MM.1S (cell line): Measurements from ENCODE around the gene MLIP.

ENCODE experiments used
- DNase-seq: peaks from one replicate; pipeline ENCODE4 v3.0.0-alpha.2; 2015
- H2AFZ ChIP-seq: fragments of 300-600 bp; sonication (generic); 2 replicates; pipeline ENCODE4 v1.6.0; 2016; ENCODE audit warnings: antibody characterized with exemption, low read length
- H3F3A ChIP-seq: fragments of 300-600 bp; sonication (generic); 2 replicates; pipeline ENCODE4 v1.6.1; 2016; ENCODE audit warnings: mild to moderate bottlenecking, antibody characterized with exemption, low read length, moderate library complexity, mixed read lengths; ENCODE audit not compliant: insufficient read depth
- H3K27ac ChIP-seq: fragments of 300-600 bp; sonication (generic); 2 replicates; pipeline ENCODE4 v1.5.1; 2016; ENCODE audit warnings: mild to moderate bottlenecking, low read length
- H3K27me3 ChIP-seq: fragments of 300-600 bp; sonication (generic); replicated peaks from 2 replicates; pipeline ENCODE4 v1.6.0; 2016; ENCODE audit warnings: low read length; ENCODE audit not compliant: insufficient read depth
- H3K36me3 ChIP-seq: fragments of 300-600 bp; sonication (generic); replicated peaks from 2 replicates; pipeline ENCODE4 v1.6.1; 2016; ENCODE audit warnings: mild to moderate bottlenecking, low read length, mixed read lengths; ENCODE audit not compliant: insufficient read depth
- H3K4me1 ChIP-seq: fragments of 300-600 bp; sonication (generic); 2 replicates; pipeline ENCODE4 v1.6.1; 2016; ENCODE audit warnings: low read length, mixed read lengths
- H3K4me2 ChIP-seq: fragments of 300-600 bp; sonication (generic); 2 replicates; pipeline ENCODE4 v1.6.0; 2016; ENCODE audit warnings: low read depth, low read length
- H3K4me3 ChIP-seq: fragments of 300-600 bp; sonication (generic); 2 replicates; pipeline ENCODE4 v1.5.1; 2016; ENCODE audit warnings: low read length, mixed read lengths
- H3K79me2 ChIP-seq: fragments of 300-600 bp; sonication (generic); 2 replicates; pipeline ENCODE4 v1.6.1; 2016; ENCODE audit warnings: mixed run types, low read length, mixed read lengths
- H3K9ac ChIP-seq: fragments of 300-600 bp; sonication (generic); 2 replicates; pipeline ENCODE4 v1.6.1; 2016; ENCODE audit warnings: low read length, mixed read lengths
- H3K9me2 ChIP-seq: fragments of 300-600 bp; sonication (generic); replicated peaks from 2 replicates; pipeline ENCODE4 v1.6.1; 2016; ENCODE audit warnings: mild to moderate bottlenecking, low read length, mixed read lengths; ENCODE audit not compliant: insufficient read depth
- H3K9me3 ChIP-seq: fragments of 300-600 bp; sonication (generic); replicated peaks from 2 replicates; pipeline ENCODE4 v1.6.1; 2016; ENCODE audit warnings: mild to moderate bottlenecking, low read length, mixed read lengths; ENCODE audit not compliant: insufficient read depth
- H4K20me1 ChIP-seq: fragments of 300-600 bp; sonication (generic); 2 replicates; pipeline ENCODE4 v1.6.1; 2016; ENCODE audit warnings: mild to moderate bottlenecking, low read length, moderate library complexity, mixed read lengths; ENCODE audit not compliant: insufficient read depth
- EZH2 ChIP-seq: fragments of 300-600 bp; sonication (generic); optimal IDR thresholded peaks from 2 replicates; pipeline ENCODE3; 2017; ENCODE audit warnings: low read depth, mild to moderate bottlenecking, antibody characterized with exemption, low read length, mixed read lengths
- EZH2phosphoT487 ChIP-seq: fragments of 300-600 bp; sonication (generic); IDR thresholded peaks from 2 replicates; pipeline ENCODE4 v1.6.1; 2018; ENCODE audit warnings: antibody characterized with exemption, low read length
- TF ChIP-seq, protein P1 (sequence below): fragments of 300-600 bp; sonication (generic); IDR thresholded peaks from 2 replicates; pipeline ENCODE4 v1.5.1; 2016; ENCODE audit warnings: antibody characterized with exemption, low read length, mixed read lengths

MLIP gene

GRCh38 chr6:54191461-54191860, 80.2 kb downstream of the MLIP start:
- H3K9me3 ChIP-seq: no peaks in the 10 kb centered on the region
- TF ChIP-seq EZH2phosphoT487 (no peak), EZH2 (no peak)
- TF ChIP-seq, protein P1, sequence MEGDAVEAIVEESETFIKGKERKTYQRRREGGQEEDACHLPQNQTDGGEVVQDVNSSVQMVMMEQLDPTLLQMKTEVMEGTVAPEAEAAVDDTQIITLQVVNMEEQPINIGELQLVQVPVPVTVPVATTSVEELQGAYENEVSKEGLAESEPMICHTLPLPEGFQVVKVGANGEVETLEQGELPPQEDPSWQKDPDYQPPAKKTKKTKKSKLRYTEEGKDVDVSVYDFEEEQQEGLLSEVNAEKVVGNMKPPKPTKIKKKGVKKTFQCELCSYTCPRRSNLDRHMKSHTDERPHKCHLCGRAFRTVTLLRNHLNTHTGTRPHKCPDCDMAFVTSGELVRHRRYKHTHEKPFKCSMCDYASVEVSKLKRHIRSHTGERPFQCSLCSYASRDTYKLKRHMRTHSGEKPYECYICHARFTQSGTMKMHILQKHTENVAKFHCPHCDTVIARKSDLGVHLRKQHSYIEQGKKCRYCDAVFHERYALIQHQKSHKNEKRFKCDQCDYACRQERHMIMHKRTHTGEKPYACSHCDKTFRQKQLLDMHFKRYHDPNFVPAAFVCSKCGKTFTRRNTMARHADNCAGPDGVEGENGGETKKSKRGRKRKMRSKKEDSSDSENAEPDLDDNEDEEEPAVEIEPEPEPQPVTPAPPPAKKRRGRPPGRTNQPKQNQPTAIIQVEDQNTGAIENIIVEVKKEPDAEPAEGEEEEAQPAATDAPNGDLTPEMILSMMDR: no peak
- H3K4me3 ChIP-seq: no peak overlapping the region
- H3K79me2 ChIP-seq: no peaks in the 10 kb centered on the region
- no peaks in the 10 kb centered on the region for H3K9me2 ChIP-seq
- no peaks in the 10 kb centered on the region for H4K20me1 ChIP-seq
- no peaks in the 10 kb centered on the region for H3F3A ChIP-seq
- H3K36me3 ChIP-seq: no peaks in the 10 kb centered on the region
- no peaks in the 10 kb centered on the region for H3K4me1 ChIP-seq
- H3K9ac ChIP-seq: no peak overlapping the region
- H3K4me2 ChIP-seq: no peak overlapping the region
- H3K27me3 ChIP-seq: no peaks in the 10 kb centered on the region
- no peak overlapping the region for H3K27ac ChIP-seq
- DNase-seq: no peak
- no peak overlapping the region for H2AFZ ChIP-seq

- H3K4me1 ChIP-seq: no peaks in the 10 kb centered on the region
- H4K20me1 ChIP-seq: no peaks in the 10 kb centered on the region
- no peak overlapping the region for H3K4me2 ChIP-seq
- no peak for DNase-seq
- H3F3A ChIP-seq: no peaks in the 10 kb centered on the region
- no peaks in the 10 kb centered on the region for H3K9me3 ChIP-seq
- no peak overlapping the region for H3K4me3 ChIP-seq
- H3K79me2 ChIP-seq: no peaks in the 10 kb centered on the region
- H3K27me3 ChIP-seq: no peaks in the 10 kb centered on the region
- TF ChIP-seq EZH2 (no peak), EZH2phosphoT487 (no peak)
- TF ChIP-seq, protein P1: no peak
- no peak overlapping the region for H2AFZ ChIP-seq
- no peak overlapping the region for H3K9ac ChIP-seq
- H3K36me3 ChIP-seq: no peaks in the 10 kb centered on the region
- H3K9me2 ChIP-seq: no peaks in the 10 kb centered on the region
- H3K27ac ChIP-seq: no peak overlapping the region
Measured at GRCh38 chr6:54192993-54193392, 81.8 kb downstream of the MLIP start.

DNA sequence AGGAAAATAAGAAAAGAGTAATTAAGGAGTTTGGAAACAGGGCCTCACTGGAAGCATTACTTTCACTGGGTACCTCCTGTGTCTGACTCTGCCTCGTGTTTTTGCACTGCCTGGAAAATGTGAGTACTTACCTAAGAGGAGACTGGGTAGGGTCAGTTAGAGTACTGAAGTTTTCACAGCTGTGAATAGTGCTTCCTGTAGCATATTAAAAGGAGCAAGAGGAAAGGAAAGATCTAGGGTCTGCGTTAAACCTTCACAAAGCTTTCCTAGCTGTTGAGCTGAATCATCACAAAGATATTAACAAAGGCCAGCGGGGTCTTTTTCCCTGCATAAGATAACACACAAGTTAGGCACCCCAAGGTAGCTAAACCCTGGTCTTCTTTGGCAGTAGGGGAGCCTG, 82.3 kb downstream of the MLIP start:
- Histone ChIP-seq H3K4me2 (no peak overlapping the region), H3K27me3 (no peaks in the 10 kb centered on the region), H3F3A (no peaks in the 10 kb centered on the region), H3K36me3 (no peaks in the 10 kb centered on the region), H3K9ac (no peak overlapping the region), H3K9me3 (no peaks in the 10 kb centered on the region), H3K9me2 (no peaks in the 10 kb centered on the region), H3K4me1 (no peaks in the 10 kb centered on the region), H3K4me3 (no peak overlapping the region), H3K27ac (no peak overlapping the region), H4K20me1 (no peaks in the 10 kb centered on the region), H3K79me2 (no peaks in the 10 kb centered on the region), H2AFZ (no peak overlapping the region)
- TF ChIP-seq EZH2 (no peak), EZH2phosphoT487 (no peak)
- TF ChIP-seq, protein P1: no peak
- DNase-seq: no peak

DNA sequence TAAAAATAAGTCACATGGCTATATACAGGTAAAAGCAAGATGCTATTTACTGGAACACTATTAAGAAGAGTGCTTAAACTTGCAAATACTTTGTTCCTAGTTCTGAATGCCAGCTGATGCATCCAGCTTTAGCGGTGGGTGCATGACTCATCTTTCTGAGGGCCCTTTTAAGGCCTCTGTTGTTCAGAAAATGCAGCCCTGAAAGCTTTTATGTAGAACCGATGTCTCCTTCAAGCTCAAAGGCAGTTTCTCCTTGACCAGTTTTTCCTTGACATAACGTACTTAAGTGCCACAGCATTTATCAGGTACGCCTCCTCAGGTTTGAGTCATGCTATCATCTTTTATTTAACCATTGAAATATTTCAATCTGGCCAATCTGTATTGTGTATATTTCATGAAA, 82.8 kb downstream of the MLIP start:
- Histone ChIP-seq H3K79me2 (no peaks in the 10 kb centered on the region), H2AFZ (no peak overlapping the region), H3K4me3 (no peak overlapping the region), H3K36me3 (no peaks in the 10 kb centered on the region), H4K20me1 (no peaks in the 10 kb centered on the region), H3K9me2 (no peaks in the 10 kb centered on the region), H3F3A (no peaks in the 10 kb centered on the region), H3K27me3 (no peaks in the 10 kb centered on the region), H3K4me2 (no peak overlapping the region), H3K9ac (no peak overlapping the region), H3K27ac (no peak overlapping the region), H3K9me3 (no peaks in the 10 kb centered on the region), H3K4me1 (no peaks in the 10 kb centered on the region)
- no peak for DNase-seq
- TF ChIP-seq EZH2 (no peak), EZH2phosphoT487 (no peak)
- TF ChIP-seq, protein P1: no peak
